ENCODE measurements around the gene PPM1E. TPM values are rescaled to one million over a fixed set of nuclear protein-coding genes. Genes with fewer than 3 reads are reported as not detected.
"Not testable (repeated sequence)": the region's sequence is repeated elsewhere in the genome, so short reads cannot be mapped to it uniquely, and the experiment has no call there.

PPM1E gene
- total RNA-seq, 2 donors from 2014 or later: not detected

GRCh38 chr17:58932956-58933355 lies 177.3 kb downstream of the PPM1E start:
- Histone ChIP-seq H3K36me3 (no peaks in the 10 kb centered on the region), H3K4me3 (no peak overlapping the region), H3K27me3 (replicated peaks; ENCODE audit: insufficient read depth) (no peaks in the 10 kb centered on the region), H3K9me3 (no peaks in the 10 kb centered on the region), H3K27ac (no peak overlapping the region), H3K4me1 (ENCODE audit: control insufficient read depth in 1 of 2, low read depth in 2 of 2) (no peaks in the 10 kb centered on the region)
- no peak for TF ChIP-seq CTCF (IDR thresholded peaks at IDR 0.05)
- DNase-seq (ENCODE audit: low spot score): no peak
- ATAC-seq (ENCODE audit: insufficient number of reproducible peaks, low FRiP score, low read depth): no peak

- ATAC-seq (ENCODE audit: insufficient number of reproducible peaks, low FRiP score, low read depth) (no peak), DNase-seq (ENCODE audit: low spot score) (no peak)
- no peaks in the 10 kb centered on the region for H3K9me3 ChIP-seq
- no peaks in the 10 kb centered on the region for H3K36me3 ChIP-seq
- H3K27ac ChIP-seq: no peak overlapping the region
- no peaks in the 10 kb centered on the region for H3K4me1 ChIP-seq (ENCODE audit: control insufficient read depth in 1 of 2, low read depth in 2 of 2)
- no peak for TF ChIP-seq CTCF (IDR thresholded peaks at IDR 0.05)
- no peaks in the 10 kb centered on the region for H3K27me3 ChIP-seq (replicated peaks; ENCODE audit: insufficient read depth)
- H3K4me3 ChIP-seq: no peak overlapping the region
Observed at GRCh38 chr17:58936295-58936694, 180.6 kb downstream of the PPM1E start.

- ATAC-seq (ENCODE audit: insufficient number of reproducible peaks, low FRiP score, low read depth): no peak
- Histone ChIP-seq H3K9me3 (no peaks in the 10 kb centered on the region), H3K4me1 (ENCODE audit: control insufficient read depth in 1 of 2, low read depth in 2 of 2) (no peaks in the 10 kb centered on the region), H3K4me3 (no peak overlapping the region), H3K27ac (no peak overlapping the region), H3K36me3 (no peaks in the 10 kb centered on the region), H3K27me3 (replicated peaks; ENCODE audit: insufficient read depth) (no peaks in the 10 kb centered on the region)
- DNase-seq (ENCODE audit: low spot score): no peak
- TF ChIP-seq CTCF (IDR thresholded peaks at IDR 0.05): no peak
Observed at GRCh38 chr17:58944166-58944565, 188.5 kb downstream of the PPM1E start.

- no peak overlapping the region for H3K4me3 ChIP-seq
- DNase-seq (ENCODE audit: low spot score) (no peak), ATAC-seq (ENCODE audit: insufficient number of reproducible peaks, low FRiP score, low read depth) (no peak)
- no peak for TF ChIP-seq CTCF (IDR thresholded peaks at IDR 0.05)
- H3K4me1 ChIP-seq (ENCODE audit: control insufficient read depth in 1 of 2, low read depth in 2 of 2): no peaks in the 10 kb centered on the region
- H3K27ac ChIP-seq: no peak overlapping the region
- H3K9me3 ChIP-seq: peaks cover 14% of the 10 kb centered on the region
- no peaks in the 10 kb centered on the region for H3K27me3 ChIP-seq (replicated peaks; ENCODE audit: insufficient read depth)
- H3K36me3 ChIP-seq: no peaks in the 10 kb centered on the region
Observed at GRCh38 chr17:58947411-58947810, 191.8 kb downstream of the PPM1E start.

GRCh38 chr17:58947824-58948223 lies 192.2 kb downstream of the PPM1E start:
- TF ChIP-seq CTCF (IDR thresholded peaks at IDR 0.05): no peak
- Histone ChIP-seq H3K27ac (no peak overlapping the region), H3K27me3 (replicated peaks; ENCODE audit: insufficient read depth) (no peaks in the 10 kb centered on the region), H3K9me3 (peaks cover 14% of the 10 kb centered on the region), H3K4me1 (ENCODE audit: control insufficient read depth in 1 of 2, low read depth in 2 of 2) (no peaks in the 10 kb centered on the region), H3K36me3 (no peaks in the 10 kb centered on the region), H3K4me3 (no peak overlapping the region)
- DNase-seq (ENCODE audit: low spot score): no peak
- no peak for ATAC-seq (ENCODE audit: insufficient number of reproducible peaks, low FRiP score, low read depth)

- H3K27ac ChIP-seq; H3K36me3 ChIP-seq; H3K27me3 ChIP-seq (replicated peaks; ENCODE audit: insufficient read depth); H3K4me3 ChIP-seq; DNase-seq (ENCODE audit: low spot score); H3K4me1 ChIP-seq (ENCODE audit: control insufficient read depth in 1 of 2, low read depth in 2 of 2); ATAC-seq (ENCODE audit: insufficient number of reproducible peaks, low FRiP score, low read depth): not testable (repeated sequence)
- H3K9me3 ChIP-seq: peaks cover 14% of the 10 kb centered on the region
Observed at GRCh38 chr17:58954358-58954757, 198.7 kb downstream of the PPM1E start.
